ENCODE measurements around the gene OSR1. TPM values are rescaled to one million over a fixed set of nuclear protein-coding genes. Genes with fewer than 3 reads are reported as not detected.

OSR1 gene
- total and polyA plus RNA-seq, 4 donors = 0.14 to 0.70 (median 0.17) TPM; not detected in 1

GRCh38 chr2:19368760-19369159 lies 10.3 kb upstream of the OSR1 start:
- no peak for TF ChIP-seq CTCF (IDR thresholded peaks at IDR 0.05; ENCODE audit: low read depth, low read length, missing input control)
- no peak for TF ChIP-seq SP1 (IDR thresholded peaks at IDR 0.05)
- no peak for TF ChIP-seq FOXA1 (IDR thresholded peaks at IDR 0.05)
- no peak for TF ChIP-seq REST (IDR thresholded peaks at IDR 0.05)
- no peak for TF ChIP-seq ZBTB33 (IDR thresholded peaks at IDR 0.05)
- TF ChIP-seq RXRA (IDR thresholded peaks at IDR 0.05) = no peak
- no peak for TF ChIP-seq GABPA (IDR thresholded peaks at IDR 0.05 in 1 of 2, conservative IDR thresholded peaks at IDR 0.05 in 1 of 2)
- no peak for TF ChIP-seq HNF4A (conservative IDR thresholded peaks at IDR 0.05)
- no peak for TF ChIP-seq MAX (IDR thresholded peaks at IDR 0.05)
- TF ChIP-seq JUND (IDR thresholded peaks at IDR 0.05) = no peak
- TF ChIP-seq EGR1 (IDR thresholded peaks at IDR 0.05; ENCODE audit: low read depth in 2 of 2) = no peak
- TF ChIP-seq ATF3 (IDR thresholded peaks at IDR 0.05) = no peak
- 79% methylated on average over 4 of the region's 4 CpGs for WGBS
- H3K27me3 ChIP-seq (ENCODE audit: control insufficient read depth in 4 of 4, insufficient read depth in 4 of 4, low read length in 3 of 4) = no peaks in the 10 kb centered on the region
- no peak overlapping the region for H3K27ac ChIP-seq (ENCODE audit: low read depth in 1 of 2, low read length in 2 of 2)
- DNase-seq (ENCODE audit: low spot score) = no peak
- H3K4me3 ChIP-seq (ENCODE audit: low read depth in 1 of 3, low read length in 3 of 3) = no peak overlapping the region
- no peaks in the 10 kb centered on the region for H3K4me1 ChIP-seq (ENCODE audit: control insufficient read depth in 4 of 4, insufficient read depth in 4 of 4, low read length in 3 of 4)
- no peaks in the 10 kb centered on the region for H3K36me3 ChIP-seq (ENCODE audit: control insufficient read depth in 4 of 4, insufficient read depth in 3 of 4, low read depth in 1 of 4, low read length in 3 of 4)
- no peaks in the 10 kb centered on the region for H3K9me3 ChIP-seq (ENCODE audit: control insufficient read depth in 4 of 4, low read length in 3 of 4)
- H3K9ac ChIP-seq (ENCODE audit: low read depth in 1 of 2, low read length in 2 of 2) = no peak overlapping the region

GRCh38 chr2:19367326-19367725 lies 8.9 kb upstream of the OSR1 start:
- H3K27ac ChIP-seq (ENCODE audit: low read depth in 1 of 2, low read length in 2 of 2) = no peak overlapping the region
- WGBS = 85% methylated on average over 5 of the region's 5 CpGs
- no peak for DNase-seq (ENCODE audit: low spot score)
- no peaks in the 10 kb centered on the region for H3K9me3 ChIP-seq (ENCODE audit: control insufficient read depth in 4 of 4, low read length in 3 of 4)
- H3K36me3 ChIP-seq (ENCODE audit: control insufficient read depth in 4 of 4, insufficient read depth in 3 of 4, low read depth in 1 of 4, low read length in 3 of 4) = no peaks in the 10 kb centered on the region
- TF ChIP-seq GABPA (IDR thresholded peaks at IDR 0.05 in 1 of 2, conservative IDR thresholded peaks at IDR 0.05 in 1 of 2) (no peak), RXRA (IDR thresholded peaks at IDR 0.05) (no peak)
- H3K4me1 ChIP-seq (ENCODE audit: control insufficient read depth in 4 of 4, insufficient read depth in 4 of 4, low read length in 3 of 4) = peaks cover 0 to 9% (median 6%) of the 10 kb centered on the region in 4 donors
- H3K27me3 ChIP-seq (ENCODE audit: control insufficient read depth in 4 of 4, insufficient read depth in 4 of 4, low read length in 3 of 4) = no peaks in the 10 kb centered on the region
- no peak overlapping the region for H3K4me3 ChIP-seq (ENCODE audit: low read depth in 1 of 3, low read length in 3 of 3)
- H3K9ac ChIP-seq (ENCODE audit: low read depth in 1 of 2, low read length in 2 of 2) = no peak overlapping the region
